Vagina (tissue), 2 donors: ENCODE results near the gene SLC35B2. TPM values are rescaled to one million over a fixed set of nuclear protein-coding genes. Genes with fewer than 3 reads are reported as not detected.

Source experiments
- DNase-seq, 2 donors: peaks; one replicate each; pipeline ENCODE4 v3.0.0-alpha.2; 2017; ENCODE audit errors: extremely low spot score in 2 of 2
- H3K27ac ChIP-seq: fragments of 200-600 bp; sonication (generic); one replicate; pipeline ENCODE4 v1.5.1; 2019
- H3K27me3 ChIP-seq: fragments of 200-600 bp; sonication (generic); one replicate; pipeline ENCODE4 v1.5.1; 2019
- H3K36me3 ChIP-seq, 2 donors: fragments of 200-600 bp; sonication (generic); one replicate each; pipeline ENCODE4 v1.5.1; 2017 to 2019
- H3K4me1 ChIP-seq: fragments of 200-600 bp; sonication (generic); one replicate; pipeline ENCODE4 v1.5.1; 2019
- H3K4me3 ChIP-seq, 2 donors: fragments of 200-600 bp; sonication (generic); 1 replicate in 1 of 2; 2 replicates in 1 of 2; pipeline ENCODE4 v1.5.1; 2016 to 2019
- H3K9me3 ChIP-seq: fragments of 200-600 bp; sonication (generic); one replicate; pipeline ENCODE4 v1.5.1; 2019
- POLR2A ChIP-seq, 2 donors: fragments of 450-650 bp; IDR thresholded peaks; one replicate each; pipeline ENCODE4 v1.6.1; 2017; ENCODE audit warnings: antibody characterized with exemption in 2 of 2, mild to moderate bottlenecking in 2 of 2, moderate library complexity in 2 of 2
- POLR2AphosphoS5 ChIP-seq, 2 donors: sonication (generic); formaldehyde crosslinking; IDR thresholded peaks; one replicate each; pipeline ENCODE4 v1.9.0; 2017; ENCODE audit warnings: antibody characterized with exemption in 2 of 2, mild to moderate bottlenecking in 2 of 2, low read depth in 1 of 2; ENCODE audit not compliant: insufficient read depth in 1 of 2
- intact Hi-C: fragments of 100-400 bp; cut with DNase I; formaldehyde crosslinking; loops from one replicate; pipeline ENCODE4 v1.15.1; 2023
- total RNA-seq: library from RNA; depleted of rRNA; stranded (reverse); fragments of >200 nt; gene quantifications from one replicate; pipeline ENCODE4 v1.2.3, GENCODE V29; 2016
- TF ChIP-seq, protein P1 (sequence below), 3 experiments: fragments of 450-650 bp in 2 of 3; fragments of 200-600 bp in 1 of 3; sonication (generic) in 1 of 3; IDR thresholded peaks; one replicate each; pipeline ENCODE4 v1.5.1; 2017 to 2019; ENCODE audit warnings: antibody characterized with exemption in 3 of 3, mild to moderate bottlenecking in 2 of 3, moderate library complexity in 2 of 3

SLC35B2 gene
- total RNA-seq, 1 donor from 2014 or later = 19.6 TPM

DNA sequence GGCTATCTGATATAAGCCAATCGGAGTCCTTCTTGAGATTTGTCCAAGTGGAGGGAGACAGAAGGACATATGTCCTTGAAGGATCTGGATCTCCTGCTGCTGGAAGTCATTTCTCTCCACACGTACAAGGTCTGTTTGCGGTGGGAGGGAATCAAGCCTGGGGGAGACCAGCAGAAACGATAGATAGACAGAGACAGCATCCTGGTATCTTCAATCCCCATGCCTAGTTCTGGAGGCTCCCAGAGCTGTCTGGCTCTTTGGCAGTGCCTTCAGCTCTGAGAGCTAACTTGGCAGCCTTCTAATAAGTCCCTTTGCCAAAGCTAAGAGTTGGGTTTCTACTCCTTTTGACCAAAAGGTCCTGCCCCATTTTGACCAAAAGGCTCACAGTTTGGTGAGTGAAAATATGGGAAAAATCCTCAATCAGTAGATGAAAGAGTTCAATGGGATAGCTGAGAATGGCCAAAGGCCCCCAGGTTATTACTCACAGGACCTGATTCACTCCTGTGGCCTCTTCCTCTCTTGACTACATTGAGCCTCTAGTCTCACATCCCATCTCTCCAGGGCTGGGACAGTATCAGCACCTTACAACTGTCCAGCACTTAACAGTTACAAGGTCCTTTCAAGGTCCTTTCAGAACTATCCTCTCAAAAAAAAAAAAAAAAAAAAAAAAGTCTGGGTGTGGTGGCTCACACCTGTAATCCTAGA, 35.5 kb upstream of the SLC35B2 start:
- Histone ChIP-seq H3K27me3 (no peaks in the 10 kb centered on the region), H3K4me1 (peaks cover 11% of the 10 kb centered on the region)
- no peak for DNase-seq

DNA sequence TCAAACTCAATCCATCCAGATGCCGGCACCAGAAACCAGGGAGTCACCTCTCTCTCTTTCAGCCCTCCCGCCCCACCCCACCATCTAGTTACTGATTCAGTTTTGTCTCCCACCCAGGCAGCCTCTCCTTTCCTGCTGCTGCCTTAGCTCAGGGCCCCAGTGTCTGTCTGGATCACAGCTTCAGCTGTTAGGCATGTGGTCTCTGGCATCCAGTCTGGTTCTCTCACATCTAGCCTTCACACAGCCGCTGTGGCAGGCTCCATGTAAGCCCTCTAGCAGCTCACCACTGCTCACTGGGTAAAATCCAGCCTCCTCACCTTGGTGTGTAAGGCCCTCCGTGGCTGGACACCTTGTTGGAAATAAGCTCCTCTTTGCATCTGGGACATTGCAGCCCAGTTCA, 34.5 kb upstream of the SLC35B2 start:
- no peak for DNase-seq
- Histone ChIP-seq H3K36me3 (no peaks in the 10 kb centered on the region), H3K9me3 (no peaks in the 10 kb centered on the region), H3K27ac (no peak overlapping the region), H3K4me3 (no peak overlapping the region), H3K4me1 (peaks cover 2% of the 10 kb centered on the region), H3K27me3 (no peaks in the 10 kb centered on the region)
- no peak for TF ChIP-seq POLR2AphosphoS5 (IDR thresholded peaks at IDR 0.05; ENCODE audit: insufficient read depth in 1 of 2, low read depth in 1 of 2)
- intact Hi-C loops = no loop called here

More for the DNA sequence above, 35.5 kb upstream of the SLC35B2 start:
- intact Hi-C loops = no loop called here
- Histone ChIP-seq H3K9me3 (no peaks in the 10 kb centered on the region), H3K4me3 (no peak overlapping the region), H3K36me3 (no peaks in the 10 kb centered on the region), H3K27ac (no peak overlapping the region)
- no peak for TF ChIP-seq POLR2AphosphoS5 (IDR thresholded peaks at IDR 0.05; ENCODE audit: insufficient read depth in 1 of 2, low read depth in 1 of 2)

DNA sequence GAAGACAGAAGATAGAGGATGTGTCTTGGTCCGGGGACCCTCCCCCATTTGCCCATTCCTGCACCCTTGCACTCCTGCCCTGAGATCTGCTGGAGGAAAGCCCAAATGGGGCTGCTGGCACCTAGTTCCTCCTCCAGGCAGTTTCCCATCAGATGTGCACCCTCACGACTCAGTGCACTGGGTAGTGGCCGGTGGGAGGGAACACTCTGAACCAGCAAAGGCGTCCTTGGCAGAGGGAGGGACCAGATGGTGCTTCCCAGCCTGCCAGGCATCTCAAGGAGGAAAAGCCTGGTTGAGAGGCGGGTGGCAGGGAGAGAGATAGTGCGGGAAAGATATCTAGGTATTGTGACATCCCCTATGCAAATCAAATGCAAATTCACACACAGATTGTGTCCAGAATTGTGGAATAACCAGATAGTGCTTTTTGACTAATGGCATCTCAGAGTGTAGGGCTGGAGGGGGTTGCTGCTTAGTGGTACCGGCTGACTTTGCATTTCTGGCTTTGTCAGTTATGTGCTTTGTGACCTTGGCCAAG, 32.5 kb upstream of the SLC35B2 start:
- Histone ChIP-seq H3K4me1 (no peaks in the 10 kb centered on the region), H3K36me3 (no peaks in the 10 kb centered on the region), H3K9me3 (no peaks in the 10 kb centered on the region), H3K27ac (no peak overlapping the region), H3K27me3 (no peaks in the 10 kb centered on the region), H3K4me3 (no peak overlapping the region)
- intact Hi-C loops = no loop called here
- DNase-seq = no peak
- TF ChIP-seq, protein P1, sequence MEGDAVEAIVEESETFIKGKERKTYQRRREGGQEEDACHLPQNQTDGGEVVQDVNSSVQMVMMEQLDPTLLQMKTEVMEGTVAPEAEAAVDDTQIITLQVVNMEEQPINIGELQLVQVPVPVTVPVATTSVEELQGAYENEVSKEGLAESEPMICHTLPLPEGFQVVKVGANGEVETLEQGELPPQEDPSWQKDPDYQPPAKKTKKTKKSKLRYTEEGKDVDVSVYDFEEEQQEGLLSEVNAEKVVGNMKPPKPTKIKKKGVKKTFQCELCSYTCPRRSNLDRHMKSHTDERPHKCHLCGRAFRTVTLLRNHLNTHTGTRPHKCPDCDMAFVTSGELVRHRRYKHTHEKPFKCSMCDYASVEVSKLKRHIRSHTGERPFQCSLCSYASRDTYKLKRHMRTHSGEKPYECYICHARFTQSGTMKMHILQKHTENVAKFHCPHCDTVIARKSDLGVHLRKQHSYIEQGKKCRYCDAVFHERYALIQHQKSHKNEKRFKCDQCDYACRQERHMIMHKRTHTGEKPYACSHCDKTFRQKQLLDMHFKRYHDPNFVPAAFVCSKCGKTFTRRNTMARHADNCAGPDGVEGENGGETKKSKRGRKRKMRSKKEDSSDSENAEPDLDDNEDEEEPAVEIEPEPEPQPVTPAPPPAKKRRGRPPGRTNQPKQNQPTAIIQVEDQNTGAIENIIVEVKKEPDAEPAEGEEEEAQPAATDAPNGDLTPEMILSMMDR (IDR thresholded peaks at IDR 0.05) = no peak
- no peak for TF ChIP-seq POLR2A (IDR thresholded peaks at IDR 0.05)
- no peak for TF ChIP-seq POLR2AphosphoS5 (IDR thresholded peaks at IDR 0.05; ENCODE audit: insufficient read depth in 1 of 2, low read depth in 1 of 2)

DNA sequence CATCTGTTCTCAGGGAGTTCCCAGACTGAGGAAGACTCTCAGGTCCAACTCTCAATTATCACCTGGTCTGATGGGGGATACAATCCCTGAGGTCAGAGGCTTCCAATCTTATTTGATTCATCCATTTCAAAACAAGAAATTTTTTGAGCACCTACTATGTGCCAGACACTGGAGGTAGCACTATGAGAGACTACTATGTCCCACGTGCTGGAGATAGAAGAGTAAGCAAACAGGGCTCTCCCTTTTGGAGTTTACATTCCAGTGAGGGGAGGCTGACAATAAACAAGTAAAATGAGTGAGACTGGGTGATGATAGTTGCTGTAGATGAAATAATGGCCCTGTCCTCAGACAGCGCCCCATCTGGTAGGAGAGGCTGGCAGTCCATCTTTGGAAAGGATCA, 29.4 kb upstream of the SLC35B2 start:
- no peaks in the 10 kb centered on the region for H3K36me3 ChIP-seq
- no peaks in the 10 kb centered on the region for H3K4me1 ChIP-seq
- H3K27ac ChIP-seq = no peak overlapping the region
- no peaks in the 10 kb centered on the region for H3K9me3 ChIP-seq
- H3K4me3 ChIP-seq = no peak overlapping the region
- TF ChIP-seq POLR2AphosphoS5 (IDR thresholded peaks at IDR 0.05; ENCODE audit: insufficient read depth in 1 of 2, low read depth in 1 of 2) (no peak), POLR2A (IDR thresholded peaks at IDR 0.05) (no peak)
- TF ChIP-seq, protein P1 (IDR thresholded peaks at IDR 0.05) = no peak
- H3K27me3 ChIP-seq = no peaks in the 10 kb centered on the region
- DNase-seq = no peak
- intact Hi-C loops = no loop called here

DNA sequence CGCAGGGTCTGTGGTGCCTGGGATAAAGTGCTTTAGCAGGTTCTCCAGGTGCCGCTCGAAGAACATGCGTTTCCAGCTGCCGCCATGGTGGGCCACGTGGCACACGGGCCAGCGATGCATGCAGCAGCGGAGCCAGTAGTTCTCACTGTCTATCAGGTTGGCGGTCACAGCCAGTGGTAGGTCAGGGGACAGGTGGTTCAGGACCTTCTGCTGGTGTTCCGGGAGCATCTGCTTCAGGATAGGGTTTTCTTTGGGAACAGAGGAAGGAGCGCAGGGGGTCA, 28.9 kb upstream of the SLC35B2 start:
- intact Hi-C loops = no loop called here
- Histone ChIP-seq H3K9me3 (no peaks in the 10 kb centered on the region), H3K27ac (no peak overlapping the region), H3K4me3 (no peak overlapping the region), H3K27me3 (no peaks in the 10 kb centered on the region), H3K36me3 (no peaks in the 10 kb centered on the region), H3K4me1 (no peaks in the 10 kb centered on the region)
- TF ChIP-seq, protein P1 (IDR thresholded peaks at IDR 0.05) = no peak
- TF ChIP-seq POLR2AphosphoS5 (IDR thresholded peaks at IDR 0.05; ENCODE audit: insufficient read depth in 1 of 2, low read depth in 1 of 2) (no peak), POLR2A (IDR thresholded peaks at IDR 0.05) (no peak)
- DNase-seq = no peak

DNA sequence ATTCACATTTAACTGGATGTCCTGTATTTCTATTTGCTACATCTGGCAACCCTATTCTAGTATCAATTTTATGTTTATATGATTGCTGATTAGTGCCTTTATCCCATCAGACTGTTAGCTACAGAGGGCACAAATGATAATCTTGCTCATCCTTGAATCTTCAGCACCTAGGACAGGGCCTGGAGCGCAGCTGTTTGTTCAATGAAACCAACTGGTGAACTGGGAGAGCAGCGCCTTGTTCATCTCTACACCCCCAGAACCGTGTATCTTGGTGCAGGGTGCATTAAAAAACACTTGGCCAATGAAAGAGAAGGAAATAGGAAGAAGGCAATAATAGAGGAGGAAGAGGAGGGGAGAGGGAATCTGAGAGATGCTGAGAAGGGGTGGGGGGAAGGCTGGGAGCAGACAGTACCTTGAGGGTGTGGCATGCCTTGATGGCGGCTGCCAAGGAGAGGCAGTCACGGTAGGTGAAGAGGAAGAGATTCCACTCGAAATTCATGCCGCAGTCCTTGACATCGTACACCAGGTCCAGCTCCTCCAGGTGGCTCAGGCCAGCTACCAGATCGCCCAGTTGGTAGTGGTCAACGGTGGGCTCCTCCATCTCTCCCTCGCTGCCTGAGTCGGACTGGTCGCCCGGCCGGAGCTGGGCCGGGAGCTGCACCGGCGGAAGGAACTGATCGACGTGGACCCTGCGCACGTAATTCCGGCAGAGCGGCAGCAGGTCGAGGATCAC, 28.4 kb upstream of the SLC35B2 start:
- no peaks in the 10 kb centered on the region for H3K9me3 ChIP-seq
- no peaks in the 10 kb centered on the region for H3K27me3 ChIP-seq
- no peak for TF ChIP-seq POLR2AphosphoS5 (IDR thresholded peaks at IDR 0.05; ENCODE audit: insufficient read depth in 1 of 2, low read depth in 1 of 2)
- no peak for TF ChIP-seq POLR2A (IDR thresholded peaks at IDR 0.05)
- TF ChIP-seq, protein P1 (IDR thresholded peaks at IDR 0.05) = no peak
- intact Hi-C loops = no loop called here
- H3K4me3 ChIP-seq = no peak overlapping the region
- H3K4me1 ChIP-seq = no peaks in the 10 kb centered on the region
- no peaks in the 10 kb centered on the region for H3K36me3 ChIP-seq
- no peak for DNase-seq
- no peak overlapping the region for H3K27ac ChIP-seq
